Duodenal mucosa (tissue), 2 donors: ENCODE data around the gene RHOB.

Source experiments
- H3K27ac ChIP-seq: one replicate; pipeline ENCODE4 v1.7.0; 2013; ENCODE audit warnings: low read depth, low read length
- H3K27me3 ChIP-seq, 2 donors: one replicate each; pipeline ENCODE4 v1.7.0; 2013; ENCODE audit warnings: low read length in 2 of 2, control low read depth in 1 of 2; ENCODE audit not compliant: insufficient read depth in 2 of 2, control insufficient read depth in 1 of 2
- H3K36me3 ChIP-seq, 2 donors: one replicate each; pipeline ENCODE4 v1.7.0; 2013; ENCODE audit warnings: low read length in 2 of 2, control low read depth in 1 of 2; ENCODE audit not compliant: insufficient read depth in 2 of 2, control insufficient read depth in 1 of 2
- H3K4me1 ChIP-seq, 2 donors: one replicate each; pipeline ENCODE4 v1.7.0; 2013; ENCODE audit warnings: low read length in 2 of 2, control low read depth in 1 of 2; ENCODE audit not compliant: insufficient read depth in 2 of 2, control insufficient read depth in 1 of 2
- H3K4me3 ChIP-seq, 2 donors: one replicate each; pipeline ENCODE4 v1.7.0; 2013; ENCODE audit warnings: low read length in 2 of 2, low read depth in 1 of 2
- H3K9ac ChIP-seq, 2 donors: one replicate each; pipeline ENCODE4 v1.7.0; 2013; ENCODE audit warnings: low read length in 2 of 2, low read depth in 1 of 2
- H3K9me3 ChIP-seq, 2 donors: one replicate each; pipeline ENCODE4 v1.7.0; 2013; ENCODE audit warnings: low read length in 2 of 2, control low read depth in 1 of 2; ENCODE audit not compliant: control insufficient read depth in 1 of 2

RHOB gene

DNA sequence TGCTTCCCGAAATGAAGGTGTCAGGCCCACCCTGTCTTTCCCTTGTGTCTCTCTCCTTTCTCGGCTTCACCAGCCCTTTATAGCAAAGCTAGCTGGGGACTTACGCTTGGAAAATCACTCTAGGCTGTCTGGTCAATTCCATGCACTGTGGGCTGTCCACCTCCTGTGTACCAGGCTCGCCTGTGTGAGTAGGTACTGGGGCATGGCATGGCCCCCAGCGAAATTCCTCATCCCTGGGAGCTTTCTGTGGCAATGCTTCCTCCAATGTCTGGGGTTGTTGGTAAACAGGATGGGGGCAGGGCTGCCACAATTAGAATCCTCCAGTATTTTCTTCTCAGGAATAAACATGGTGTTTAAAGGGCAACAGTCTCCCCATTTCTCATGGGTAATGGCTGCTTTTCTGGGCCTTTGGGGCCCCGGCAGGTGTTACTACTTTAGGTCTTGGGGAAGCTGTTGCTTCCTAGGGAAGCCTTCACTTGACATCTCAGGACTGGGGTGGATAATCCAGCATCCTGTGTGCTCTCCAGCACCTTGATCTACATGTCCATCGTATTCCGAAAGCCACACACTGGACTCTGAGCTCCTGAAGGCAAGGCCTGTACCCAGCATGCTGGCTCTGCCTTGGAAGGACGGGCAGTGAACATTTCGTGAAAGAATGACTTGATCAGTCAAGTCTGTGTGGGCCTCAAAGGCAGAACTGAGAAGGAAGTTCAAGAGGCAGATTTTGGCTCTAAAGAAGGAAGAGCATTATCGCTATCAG, 21.1 kb downstream of the RHOB start:
- no peaks in the 10 kb centered on the region for H3K9me3 ChIP-seq
- H3K27me3 ChIP-seq, result no peaks in the 10 kb centered on the region
- H3K36me3 ChIP-seq, result no peaks in the 10 kb centered on the region
- no peak overlapping the region for H3K9ac ChIP-seq
- no peaks in the 10 kb centered on the region for H3K4me1 ChIP-seq
- no peak overlapping the region for H3K4me3 ChIP-seq
- H3K27ac ChIP-seq, result no peak overlapping the region

- Histone ChIP-seq H3K36me3 (no peaks in the 10 kb centered on the region), H3K4me1 (no peaks in the 10 kb centered on the region), H3K4me3 (no peak overlapping the region), H3K27ac (no peak overlapping the region), H3K27me3 (no peaks in the 10 kb centered on the region), H3K9ac (no peak overlapping the region), H3K9me3 (no peaks in the 10 kb centered on the region)
These were observed 22.0 kb downstream of the RHOB start for GRCh38 chr2:20468549-20469500.

DNA sequence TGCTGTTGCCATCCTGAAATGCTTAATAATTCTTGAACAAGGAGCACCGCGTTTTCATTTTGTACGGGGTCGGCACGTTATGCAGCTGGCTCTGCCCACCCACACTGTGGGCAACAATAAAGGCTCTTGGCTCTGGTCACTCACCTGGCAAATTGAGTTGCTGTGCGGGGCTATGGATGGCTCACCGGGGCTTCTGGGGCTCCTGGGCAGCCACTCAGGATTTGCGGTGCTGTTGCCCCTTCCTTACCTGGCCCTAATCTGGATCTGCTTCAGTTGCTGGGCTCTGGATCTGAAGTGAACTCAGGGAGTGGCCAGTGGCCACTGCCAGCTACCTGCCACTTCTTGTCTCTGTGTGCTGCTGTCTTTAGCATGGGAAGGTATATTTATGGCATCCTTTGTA, 22.7 kb downstream of the RHOB start:
- no peak overlapping the region for H3K4me3 ChIP-seq
- H3K9me3 ChIP-seq, result no peaks in the 10 kb centered on the region
- no peak overlapping the region for H3K27ac ChIP-seq
- H3K4me1 ChIP-seq, result no peaks in the 10 kb centered on the region
- H3K9ac ChIP-seq, result no peak overlapping the region
- no peaks in the 10 kb centered on the region for H3K36me3 ChIP-seq
- no peaks in the 10 kb centered on the region for H3K27me3 ChIP-seq

DNA sequence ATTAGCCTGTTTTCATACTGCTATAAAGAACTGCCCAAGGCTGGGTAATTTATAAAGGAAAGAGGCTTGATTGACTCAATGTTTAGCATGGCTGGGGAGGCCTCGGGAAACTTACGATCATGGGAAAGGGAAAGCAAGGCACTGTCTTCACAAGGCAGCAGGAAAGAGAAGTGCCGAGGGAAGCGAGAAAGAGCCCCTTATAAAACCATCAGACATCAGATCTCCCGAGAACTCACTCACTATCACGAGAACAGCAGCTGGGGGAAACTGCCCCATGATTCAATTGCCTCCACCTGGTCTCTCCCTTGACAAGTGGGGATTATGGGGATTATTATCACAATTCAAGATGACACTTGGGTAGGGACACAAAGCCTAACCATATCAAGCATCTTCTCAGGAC, 23.3 kb downstream of the RHOB start:
- H3K9me3 ChIP-seq, result no peaks in the 10 kb centered on the region
- no peaks in the 10 kb centered on the region for H3K36me3 ChIP-seq
- H3K4me3 ChIP-seq, result no peak overlapping the region
- no peak overlapping the region for H3K27ac ChIP-seq
- H3K4me1 ChIP-seq, result no peaks in the 10 kb centered on the region
- H3K9ac ChIP-seq, result no peak overlapping the region
- H3K27me3 ChIP-seq, result no peaks in the 10 kb centered on the region

- no peak overlapping the region for H3K27ac ChIP-seq
- H3K9me3 ChIP-seq, result no peaks in the 10 kb centered on the region
- H3K27me3 ChIP-seq, result no peaks in the 10 kb centered on the region
- no peak overlapping the region for H3K4me3 ChIP-seq
- H3K36me3 ChIP-seq, result no peaks in the 10 kb centered on the region
- H3K9ac ChIP-seq, result no peak overlapping the region
- no peaks in the 10 kb centered on the region for H3K4me1 ChIP-seq
These were observed 24.3 kb downstream of the RHOB start for GRCh38 chr2:20471148-20471547.

GRCh38 chr2:20471902-20472559, 25.2 kb downstream of the RHOB start:
- H3K27ac ChIP-seq, result no peak overlapping the region
- H3K36me3 ChIP-seq, result no peaks in the 10 kb centered on the region
- H3K4me3 ChIP-seq, result no peak overlapping the region
- H3K9ac ChIP-seq, result no peak overlapping the region
- H3K27me3 ChIP-seq, result no peaks in the 10 kb centered on the region
- H3K9me3 ChIP-seq, result no peaks in the 10 kb centered on the region
- H3K4me1 ChIP-seq, result no peaks in the 10 kb centered on the region

DNA sequence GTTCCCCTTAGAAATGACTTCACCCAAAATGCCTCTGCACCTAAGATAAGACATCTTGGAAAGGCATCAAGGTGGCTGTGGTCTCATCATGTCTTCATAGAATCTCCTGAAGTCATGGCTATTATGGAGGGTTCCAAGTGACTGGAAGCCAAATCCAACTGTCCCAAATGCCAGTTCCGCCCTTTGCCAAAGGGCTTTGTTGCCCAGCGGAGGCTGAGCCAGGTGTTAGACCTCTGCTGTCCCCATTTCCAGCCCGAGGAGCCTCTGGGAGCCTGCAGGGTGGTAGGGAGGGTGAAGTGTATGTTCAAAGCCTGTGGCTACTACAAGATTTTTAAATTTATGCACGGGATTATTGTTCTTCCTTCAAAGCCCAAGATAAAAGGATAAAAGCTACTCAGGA, 25.7 kb downstream of the RHOB start:
- H3K9ac ChIP-seq, result no peak overlapping the region
- H3K9me3 ChIP-seq, result no peaks in the 10 kb centered on the region
- no peaks in the 10 kb centered on the region for H3K27me3 ChIP-seq
- H3K4me3 ChIP-seq, result no peak overlapping the region
- H3K4me1 ChIP-seq, result no peaks in the 10 kb centered on the region
- H3K36me3 ChIP-seq, result no peaks in the 10 kb centered on the region
- H3K27ac ChIP-seq, result no peak overlapping the region

DNA sequence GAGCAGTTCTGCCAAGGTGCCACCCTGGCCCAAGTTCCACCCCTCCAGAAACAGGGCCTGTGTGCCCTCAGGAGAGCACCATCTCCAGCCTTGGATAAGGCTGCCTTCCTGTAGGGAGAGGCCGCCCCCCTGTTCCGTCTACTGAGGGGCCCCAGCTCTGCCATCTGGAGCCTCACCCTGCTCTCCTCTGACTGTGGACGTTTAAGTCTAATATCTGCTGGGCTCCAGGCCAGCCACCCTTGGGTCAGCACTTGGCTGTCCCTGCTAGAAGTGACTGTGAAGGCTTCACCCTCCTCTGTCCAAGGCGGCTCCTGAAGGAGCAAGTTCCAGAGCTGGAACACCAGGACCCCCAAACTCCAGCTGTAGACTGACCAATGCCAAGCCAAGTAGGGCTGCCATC, 26.3 kb downstream of the RHOB start:
- no peak overlapping the region for H3K27ac ChIP-seq
- no peaks in the 10 kb centered on the region for H3K36me3 ChIP-seq
- H3K4me1 ChIP-seq, result no peaks in the 10 kb centered on the region
- no peak overlapping the region for H3K9ac ChIP-seq
- no peaks in the 10 kb centered on the region for H3K9me3 ChIP-seq
- H3K27me3 ChIP-seq, result no peaks in the 10 kb centered on the region
- no peak overlapping the region for H3K4me3 ChIP-seq

- H3K36me3 ChIP-seq, result no peaks in the 10 kb centered on the region
- H3K27me3 ChIP-seq, result no peaks in the 10 kb centered on the region
- H3K4me1 ChIP-seq, result no peaks in the 10 kb centered on the region
- H3K9ac ChIP-seq, result no peak overlapping the region
- no peak overlapping the region for H3K4me3 ChIP-seq
- H3K27ac ChIP-seq, result no peak overlapping the region
- H3K9me3 ChIP-seq, result no peaks in the 10 kb centered on the region
These were observed 28.1 kb downstream of the RHOB start for GRCh38 chr2:20474757-20475566.
